Liver (tissue), 9 donors: ENCODE results near the gene PLCB4. TPM values are rescaled to one million over a fixed set of nuclear protein-coding genes. Genes with fewer than 3 reads are reported as not detected.

Experiments used
- DNase-seq: peaks from one replicate; pipeline ENCODE4 v3.0.0-alpha.2; 2017; ENCODE audit warnings: low spot score
- H3K27ac ChIP-seq, 2 donors: one replicate each; pipeline ENCODE4 v1.7.0; 2013; ENCODE audit warnings: inconsistent platforms in 2 of 2, low read length in 2 of 2, control low read depth in 1 of 2, low read depth in 1 of 2, mild to moderate bottlenecking in 1 of 2
- H3K27me3 ChIP-seq, 4 donors: one replicate each; pipeline versions ENCODE4 v1.6.1 to v1.7.0; 2013; ENCODE audit warnings: low read length in 3 of 4, inconsistent platforms in 1 of 4, mild to moderate bottlenecking in 1 of 4, moderate library complexity in 1 of 4; ENCODE audit not compliant: control insufficient read depth in 4 of 4, insufficient read depth in 4 of 4
- H3K36me3 ChIP-seq, 4 donors: one replicate each; pipeline versions ENCODE4 v1.6.1 to v1.7.0; 2013; ENCODE audit warnings: low read length in 3 of 4, mild to moderate bottlenecking in 3 of 4, low read depth in 1 of 4, moderate library complexity in 1 of 4; ENCODE audit not compliant: control insufficient read depth in 4 of 4, insufficient read depth in 3 of 4
- H3K4me1 ChIP-seq, 4 donors: one replicate each; pipeline versions ENCODE4 v1.6.1 to v1.7.0; 2013; ENCODE audit warnings: low read length in 3 of 4, mild to moderate bottlenecking in 3 of 4, moderate library complexity in 1 of 4; ENCODE audit not compliant: control insufficient read depth in 4 of 4, insufficient read depth in 4 of 4
- H3K4me3 ChIP-seq, 3 donors: one replicate each; pipeline versions ENCODE4 v1.6.1 to v1.7.0; 2013; ENCODE audit warnings: low read length in 3 of 3, control low read depth in 1 of 3, low read depth in 1 of 3, mild to moderate bottlenecking in 1 of 3
- H3K9ac ChIP-seq, 2 donors: one replicate each; pipeline ENCODE4 v1.7.0; 2013; ENCODE audit warnings: low read length in 2 of 2, mild to moderate bottlenecking in 2 of 2, moderate library complexity in 2 of 2, control low read depth in 1 of 2, low read depth in 1 of 2
- H3K9me3 ChIP-seq, 4 donors: one replicate each; pipeline versions ENCODE4 v1.6.1 to v1.7.0; 2013; ENCODE audit warnings: low read length in 3 of 4; ENCODE audit not compliant: control insufficient read depth in 4 of 4
- EGR1 ChIP-seq, 2 donors: IDR thresholded peaks; 2 replicates each; pipeline ENCODE4 v1.6.1; 2016 to 2018; ENCODE audit warnings: antibody characterized with exemption in 2 of 2, low read depth in 2 of 2
- FOXA1 ChIP-seq: IDR thresholded peaks from 2 replicates; pipeline ENCODE4 v1.6.1; 2016; ENCODE audit warnings: antibody characterized with exemption
- FOXA2 ChIP-seq: IDR thresholded peaks from 2 replicates; pipeline ENCODE4 v1.6.1; 2016; ENCODE audit warnings: antibody characterized with exemption
- GABPA ChIP-seq, 2 donors: IDR thresholded peaks in 1 of 2; conservative IDR thresholded peaks in 1 of 2; 2 replicates each; pipeline ENCODE4 v1.6.1; 2016; ENCODE audit warnings: antibody characterized with exemption in 2 of 2, mild to moderate bottlenecking in 1 of 2, moderate library complexity in 1 of 2
- HNF4A ChIP-seq, 2 donors: conservative IDR thresholded peaks; 2 replicates each; pipeline ENCODE4 v1.6.1; 2016; ENCODE audit warnings: antibody characterized with exemption in 2 of 2, mild to moderate bottlenecking in 2 of 2
- HNF4G ChIP-seq: IDR thresholded peaks from 2 replicates; pipeline ENCODE4 v1.6.1; 2016; ENCODE audit warnings: antibody characterized with exemption
- JUND ChIP-seq, 2 donors: IDR thresholded peaks; 2 replicates each; pipeline ENCODE4 v1.6.1; 2016; ENCODE audit warnings: antibody characterized with exemption in 2 of 2
- MAX ChIP-seq: IDR thresholded peaks from 2 replicates; pipeline ENCODE4 v1.6.1; 2016; ENCODE audit warnings: antibody characterized with exemption
- RAD21 ChIP-seq, 2 donors: IDR thresholded peaks; 2 replicates each; pipeline ENCODE4 v1.6.1; 2016; ENCODE audit warnings: antibody characterized with exemption in 2 of 2, mild to moderate bottlenecking in 2 of 2
- REST ChIP-seq: IDR thresholded peaks from 2 replicates; pipeline ENCODE4 v1.6.1; 2016; ENCODE audit warnings: antibody characterized with exemption, mild to moderate bottlenecking
- RXRA ChIP-seq, 2 donors: IDR thresholded peaks; 2 replicates each; pipeline ENCODE4 v1.6.1; 2017 to 2018; ENCODE audit warnings: antibody characterized with exemption in 2 of 2, mild to moderate bottlenecking in 1 of 2
- SP1 ChIP-seq: IDR thresholded peaks from 2 replicates; pipeline ENCODE4 v1.6.1; 2018; ENCODE audit warnings: antibody characterized with exemption, mild to moderate bottlenecking
- YY1 ChIP-seq: IDR thresholded peaks from 2 replicates; pipeline ENCODE4 v1.6.1; 2016; ENCODE audit warnings: antibody characterized with exemption, mild to moderate bottlenecking
- ZBTB33 ChIP-seq: IDR thresholded peaks from 2 replicates; pipeline ENCODE4 v1.6.1; 2016; ENCODE audit warnings: antibody characterized with exemption
- WGBS: extraction: QIAGEN DNeasy Blood & Tissue Kit; methylation state at CpG from one replicate; pipeline ENCODE4 v1.1.7; 2013; 5-methylcytosine and 5-hydroxymethylcytosine counted together
- polyA plus RNA-seq, 2 donors: library from polyadenylated mRNA; stranded (reverse) in 1 of 2; unstranded in 1 of 2; fragments of 200-250 nt in 1 of 2; fragments of >200 nt in 1 of 2; fragmentation: Nextera tagmentation in 1 of 2; extraction: Ambion mirVana in 1 of 2; gene quantifications; one replicate each; pipeline versions ENCODE4 v1.2.1 to v1.2.3, GENCODE V29; 2013 to 2015
- total RNA-seq, 2 donors: library from RNA; depleted of rRNA; stranded (reverse); fragments of >200 nt; gene quantifications; one replicate each; pipeline ENCODE4 v1.2.3, GENCODE V29; 2014
- TF ChIP-seq, protein P1 (sequence below): IDR thresholded peaks from 2 replicates; pipeline ENCODE4 v1.6.1; 2016; ENCODE audit warnings: antibody characterized with exemption
- TF ChIP-seq, protein P2 (sequence below): fragments of 150-350 bp; IDR thresholded peaks from 2 replicates; pipeline ENCODE4 v1.5.1; 2017; ENCODE audit warnings: improper control_type of control experiment, low read depth, low read length; ENCODE audit not compliant: missing input control
- donor health status: healthy.
- donor health status: healthy.
- donor health status: healthy.
- donor health status: healthy.
- donor health status: healthy.

The PLCB4 gene
- total and polyA plus RNA-seq, 4 donors, result 0.14 to 0.67 (median 0.30) TPM

DNA sequence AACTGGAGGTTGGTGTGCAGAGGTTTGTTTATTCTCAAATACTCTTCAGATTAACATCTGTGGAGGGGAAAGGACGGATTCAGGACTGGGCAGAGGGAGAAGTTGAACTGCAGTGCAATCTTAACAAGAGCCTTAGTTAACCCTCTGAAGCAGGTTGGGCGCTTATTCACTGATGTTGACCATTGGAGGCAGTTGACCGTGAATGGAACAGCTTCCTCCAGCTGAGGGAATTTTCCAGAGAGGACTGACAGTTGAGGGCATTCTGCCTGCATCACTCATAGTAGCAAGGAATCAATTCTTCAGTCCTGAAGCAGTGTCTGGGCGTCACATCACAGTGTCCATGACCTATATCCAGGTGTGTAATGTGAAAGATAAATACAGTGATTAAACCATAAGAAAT, 80.9 kb downstream of the PLCB4 start:
- 68% methylated on average over 4 of the region's 4 CpGs for WGBS

More for the DNA sequence above, 80.9 kb downstream of the PLCB4 start:
- H3K9me3 ChIP-seq, result peaks cover 0 to 6% (median 4%) of the 10 kb centered on the region in 4 donors
- H3K4me3 ChIP-seq, result no peak overlapping the region
- H3K27ac ChIP-seq, result no peak overlapping the region
- H3K9ac ChIP-seq, result no peak overlapping the region
- TF ChIP-seq HNF4A (conservative IDR thresholded peaks at IDR 0.05), result no peak
- TF ChIP-seq FOXA2, result no peak
- TF ChIP-seq YY1, result no peak
- TF ChIP-seq REST, result no peak
- TF ChIP-seq MAX, result no peak
- no peak for TF ChIP-seq HNF4G
- no peak for TF ChIP-seq ZBTB33
- TF ChIP-seq GABPA (IDR thresholded peaks at IDR 0.05 in 1 of 2, conservative IDR thresholded peaks at IDR 0.05 in 1 of 2), result no peak
- no peak for TF ChIP-seq RAD21 (IDR thresholded peaks at IDR 0.05)
- TF ChIP-seq FOXA1, result no peak
- TF ChIP-seq RXRA (IDR thresholded peaks at IDR 0.05), result no peak
- no peak for TF ChIP-seq SP1
- TF ChIP-seq JUND (IDR thresholded peaks at IDR 0.05), result no peak
- TF ChIP-seq, protein P1, sequence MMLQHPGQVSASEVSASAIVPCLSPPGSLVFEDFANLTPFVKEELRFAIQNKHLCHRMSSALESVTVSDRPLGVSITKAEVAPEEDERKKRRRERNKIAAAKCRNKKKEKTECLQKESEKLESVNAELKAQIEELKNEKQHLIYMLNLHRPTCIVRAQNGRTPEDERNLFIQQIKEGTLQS, result no peak
- TF ChIP-seq, protein P2, sequence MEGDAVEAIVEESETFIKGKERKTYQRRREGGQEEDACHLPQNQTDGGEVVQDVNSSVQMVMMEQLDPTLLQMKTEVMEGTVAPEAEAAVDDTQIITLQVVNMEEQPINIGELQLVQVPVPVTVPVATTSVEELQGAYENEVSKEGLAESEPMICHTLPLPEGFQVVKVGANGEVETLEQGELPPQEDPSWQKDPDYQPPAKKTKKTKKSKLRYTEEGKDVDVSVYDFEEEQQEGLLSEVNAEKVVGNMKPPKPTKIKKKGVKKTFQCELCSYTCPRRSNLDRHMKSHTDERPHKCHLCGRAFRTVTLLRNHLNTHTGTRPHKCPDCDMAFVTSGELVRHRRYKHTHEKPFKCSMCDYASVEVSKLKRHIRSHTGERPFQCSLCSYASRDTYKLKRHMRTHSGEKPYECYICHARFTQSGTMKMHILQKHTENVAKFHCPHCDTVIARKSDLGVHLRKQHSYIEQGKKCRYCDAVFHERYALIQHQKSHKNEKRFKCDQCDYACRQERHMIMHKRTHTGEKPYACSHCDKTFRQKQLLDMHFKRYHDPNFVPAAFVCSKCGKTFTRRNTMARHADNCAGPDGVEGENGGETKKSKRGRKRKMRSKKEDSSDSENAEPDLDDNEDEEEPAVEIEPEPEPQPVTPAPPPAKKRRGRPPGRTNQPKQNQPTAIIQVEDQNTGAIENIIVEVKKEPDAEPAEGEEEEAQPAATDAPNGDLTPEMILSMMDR, result no peak
- no peak for TF ChIP-seq EGR1 (IDR thresholded peaks at IDR 0.05; ENCODE audit: low read depth in 2 of 2)
- no peaks in the 10 kb centered on the region for H3K36me3 ChIP-seq
- H3K4me1 ChIP-seq, result no peaks in the 10 kb centered on the region
- peaks cover 0 to 2% (median 0%) of the 10 kb centered on the region in 4 donors for H3K27me3 ChIP-seq
- DNase-seq, result no peak
